Trophoblast cell (in vitro differentiated cells and primary cell): Measurements from ENCODE around the gene TANGO6.

Experiments
- DNase-seq, 2 donors: peaks; one replicate each; pipeline ENCODE4 v3.0.0-alpha.2; 2016
- H2AFZ ChIP-seq: 2 replicates; pipeline ENCODE4 v1.6.1; 2013; ENCODE audit warnings: low read length, moderate library complexity, mild to moderate bottlenecking; ENCODE audit not compliant: insufficient read depth, poor library complexity
- H2AK5ac ChIP-seq: 2 replicates; pipeline ENCODE4 v1.6.1; 2013; ENCODE audit warnings: mild to moderate bottlenecking, low read length
- H2BK120ac ChIP-seq: 2 replicates; pipeline ENCODE4 v1.6.1; 2013; ENCODE audit warnings: low read length, mild to moderate bottlenecking, moderate library complexity; ENCODE audit not compliant: insufficient read depth, poor library complexity
- H2BK12ac ChIP-seq: 2 replicates; pipeline ENCODE4 v1.6.1; 2013; ENCODE audit warnings: mild to moderate bottlenecking, low read length, moderate library complexity
- H2BK5ac ChIP-seq: 2 replicates; pipeline ENCODE4 v1.6.1; 2013; ENCODE audit warnings: low read length, low read depth, moderate library complexity, mild to moderate bottlenecking; ENCODE audit not compliant: poor library complexity
- H3K14ac ChIP-seq: 2 replicates; pipeline ENCODE4 v1.6.1; 2013; ENCODE audit warnings: mild to moderate bottlenecking, low read length
- H3K18ac ChIP-seq: 2 replicates; pipeline ENCODE4 v1.6.1; 2013; ENCODE audit warnings: mild to moderate bottlenecking, low read length
- H3K23ac ChIP-seq: 2 replicates; pipeline ENCODE4 v1.6.1; 2013; ENCODE audit warnings: low read length
- H3K27ac ChIP-seq: 2 replicates; pipeline ENCODE4 v1.5.1; 2013; ENCODE audit warnings: low read depth, mild to moderate bottlenecking, inconsistent platforms, low read length, moderate library complexity
- H3K27me3 ChIP-seq: 2 replicates; pipeline ENCODE4 v1.6.1; 2013; ENCODE audit warnings: inconsistent platforms, mild to moderate bottlenecking, low read length, moderate library complexity; ENCODE audit not compliant: insufficient read depth
- H3K36me3 ChIP-seq, 2 experiments: 1 replicate in 1 of 2; 2 replicates in 1 of 2; pipeline ENCODE4 v1.6.1; 2013; ENCODE audit warnings: low read length in 2 of 2, mild to moderate bottlenecking in 2 of 2, moderate library complexity in 1 of 2; ENCODE audit not compliant: insufficient read depth in 2 of 2, control insufficient read depth in 1 of 2
- H3K4ac ChIP-seq: 2 replicates; pipeline ENCODE4 v1.6.1; 2013; ENCODE audit warnings: low read depth, mild to moderate bottlenecking, low read length, moderate library complexity
- H3K4me1 ChIP-seq, 2 experiments: 1 replicate in 1 of 2; 2 replicates in 1 of 2; pipeline ENCODE4 v1.6.1; 2013; ENCODE audit warnings: low read length in 2 of 2, mild to moderate bottlenecking in 2 of 2, moderate library complexity in 1 of 2; ENCODE audit not compliant: insufficient read depth in 2 of 2, control insufficient read depth in 1 of 2
- H3K4me2 ChIP-seq: 2 replicates; pipeline ENCODE4 v1.6.1; 2013; ENCODE audit warnings: inconsistent platforms, mild to moderate bottlenecking, low read length, moderate library complexity
- H3K4me3 ChIP-seq: 2 replicates; pipeline ENCODE4 v1.5.1; 2013; ENCODE audit warnings: mild to moderate bottlenecking, low read depth, low read length, inconsistent platforms
- H3K79me1 ChIP-seq: one replicate; pipeline ENCODE4 v1.6.1; 2013; ENCODE audit warnings: low read length
- H3K79me2 ChIP-seq: 2 replicates; pipeline ENCODE4 v1.6.1; 2013; ENCODE audit warnings: low read length, mild to moderate bottlenecking; ENCODE audit not compliant: control insufficient read depth, insufficient read depth, poor library complexity
- H3K9ac ChIP-seq: 2 replicates; pipeline ENCODE4 v1.6.1; 2013; ENCODE audit warnings: mild to moderate bottlenecking, low read length
- H3K9me3 ChIP-seq: 2 replicates; pipeline ENCODE4 v1.6.1; 2013; ENCODE audit warnings: low read depth, mild to moderate bottlenecking, control low read depth, inconsistent platforms, low read length; ENCODE audit not compliant: insufficient read depth
- H4K12ac ChIP-seq: 2 replicates; pipeline ENCODE4 v1.6.1; 2013; ENCODE audit warnings: low read depth, mild to moderate bottlenecking, low read length, moderate library complexity
- H4K8ac ChIP-seq: 2 replicates; pipeline ENCODE4 v1.6.1; 2013; ENCODE audit warnings: low read depth, mild to moderate bottlenecking, low read length, moderate library complexity
- H4K91ac ChIP-seq: one replicate; pipeline ENCODE4 v1.6.1; 2013; ENCODE audit warnings: low read depth, mild to moderate bottlenecking, low read length, moderate library complexity
- WGBS: extraction: QIAGEN DNeasy Blood & Tissue Kit; methylation state at CpG from one replicate; pipeline ENCODE4 v1.1.7; 2013; ENCODE audit warnings: missing lambda C conversion rate; ENCODE audit not compliant: insufficient read length, insufficient coverage; ENCODE audit errors: extremely low coverage; 5-methylcytosine and 5-hydroxymethylcytosine counted together

The TANGO6 gene

GRCh38 chr16:69108064-69108904 is 265.0 kb downstream of the TANGO6 start:
- Histone ChIP-seq H3K79me2 (peaks cover 2% of the 10 kb centered on the region), H3K4me3 (no peak overlapping the region), H3K14ac (no peak overlapping the region), H2BK12ac (no peak overlapping the region), H3K4ac (no peak overlapping the region), H3K79me1 (no peaks in the 10 kb centered on the region), H2AK5ac (no peak overlapping the region), H3K36me3 (peaks cover 6 to 9% of the 10 kb centered on the region in 2 experiments), H3K9me3 (peaks cover 4% of the 10 kb centered on the region), H3K27ac (no peak overlapping the region), H3K18ac (no peak overlapping the region), H3K4me1 (peaks cover 16 to 25% of the 10 kb centered on the region in 2 experiments), H3K23ac (no peak overlapping the region), H3K27me3 (peaks cover 29% of the 10 kb centered on the region), H3K4me2 (no peak overlapping the region), H2AFZ (no peak overlapping the region), H4K12ac (no peak overlapping the region), H4K91ac (no peak overlapping the region), H4K8ac (no peak overlapping the region), H2BK5ac (no peak overlapping the region), H2BK120ac (no peak overlapping the region), H3K9ac (no peak overlapping the region)
- WGBS, result no CpG with 5 or more reads among the region's 9 CpGs
- DNase-seq, result no peak

GRCh38 chr16:69108905-69109252 is 265.5 kb downstream of the TANGO6 start:
- Histone ChIP-seq H3K36me3 (peaks cover 6 to 9% of the 10 kb centered on the region in 2 experiments), H4K91ac (no peak overlapping the region), H3K27me3 (peaks cover 29% of the 10 kb centered on the region), H2BK120ac (no peak overlapping the region), H3K79me1 (no peaks in the 10 kb centered on the region), H3K4ac (no peak overlapping the region), H3K27ac (no peak overlapping the region), H3K4me1 (peaks cover 17 to 26% of the 10 kb centered on the region in 2 experiments), H3K9me3 (peaks cover 4% of the 10 kb centered on the region), H3K4me3 (no peak overlapping the region), H2BK12ac (no peak overlapping the region), H3K79me2 (peaks cover 2% of the 10 kb centered on the region), H3K4me2 (no peak overlapping the region), H3K18ac (no peak overlapping the region), H3K23ac (no peak overlapping the region), H2AK5ac (no peak overlapping the region), H3K9ac (no peak overlapping the region), H3K14ac (no peak overlapping the region), H2AFZ (no peak overlapping the region), H2BK5ac (no peak overlapping the region), H4K12ac (no peak overlapping the region), H4K8ac (no peak overlapping the region)
- no CpG with 5 or more reads among the region's 4 CpGs for WGBS
- no peak for DNase-seq

GRCh38 chr16:69109486-69110270 is 266.3 kb downstream of the TANGO6 start:
- DNase-seq, result no peak
- peaks cover 13 to 14% of the 10 kb centered on the region in 2 experiments for H3K36me3 ChIP-seq
- WGBS, result no CpG with 5 or more reads among the region's 48 CpGs
- H3K23ac ChIP-seq, result no peak overlapping the region
- H3K79me2 ChIP-seq, result peaks cover 2% of the 10 kb centered on the region
- H3K4ac ChIP-seq, result no peak overlapping the region
- no peak overlapping the region for H3K4me2 ChIP-seq
- H2BK5ac ChIP-seq, result no peak overlapping the region
- peaks cover 29% of the 10 kb centered on the region for H3K27me3 ChIP-seq
- H3K4me1 ChIP-seq, result peaks cover 17 to 26% of the 10 kb centered on the region in 2 experiments
- H3K4me3 ChIP-seq, result no peak overlapping the region
- no peak overlapping the region for H4K91ac ChIP-seq
- H2BK12ac ChIP-seq, result no peak overlapping the region
- H4K8ac ChIP-seq, result no peak overlapping the region
- peaks cover 8% of the 10 kb centered on the region for H3K9me3 ChIP-seq
- no peak overlapping the region for H3K9ac ChIP-seq
- H2AFZ ChIP-seq, result no peak overlapping the region
- no peak overlapping the region for H3K27ac ChIP-seq
- H4K12ac ChIP-seq, result no peak overlapping the region
- H2AK5ac ChIP-seq, result no peak overlapping the region
- H3K18ac ChIP-seq, result no peak overlapping the region
- no peak overlapping the region for H2BK120ac ChIP-seq
- H3K79me1 ChIP-seq, result no peaks in the 10 kb centered on the region
- no peak overlapping the region for H3K14ac ChIP-seq

DNA sequence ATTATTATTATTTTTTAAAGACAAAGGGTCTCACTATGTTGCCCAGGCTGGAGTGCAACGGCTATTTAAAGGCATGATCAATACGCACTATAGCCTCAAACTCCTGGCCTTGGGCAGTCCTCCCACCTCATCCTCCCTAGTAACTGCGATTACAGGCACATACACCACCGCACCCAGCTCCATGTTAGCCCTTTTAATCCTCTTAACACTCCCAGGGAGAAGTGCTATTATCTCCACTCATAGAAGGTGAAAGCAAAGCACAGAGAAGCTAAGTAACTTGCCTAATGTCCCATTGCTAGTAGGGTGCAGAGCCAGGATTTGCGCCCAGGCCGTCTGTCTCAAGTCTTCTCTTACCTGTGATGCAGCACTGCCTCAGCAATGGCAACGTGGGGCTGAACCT is 267.1 kb downstream of the TANGO6 start:
- Histone ChIP-seq H3K4ac (no peak overlapping the region), H3K4me1 (peaks cover 17 to 26% of the 10 kb centered on the region in 2 experiments), H3K23ac (no peak overlapping the region), H4K12ac (no peak overlapping the region), H3K79me2 (peaks cover 2% of the 10 kb centered on the region), H4K91ac (no peak overlapping the region), H3K4me3 (no peak overlapping the region), H2BK12ac (no peak overlapping the region), H3K27ac (no peak overlapping the region), H3K4me2 (no peak overlapping the region), H2AFZ (no peak overlapping the region), H3K14ac (no peak overlapping the region), H4K8ac (no peak overlapping the region), H2BK120ac (no peak overlapping the region), H3K9ac (no peak overlapping the region), H3K36me3 (peaks cover 19 to 22% of the 10 kb centered on the region in 2 experiments), H3K9me3 (peaks cover 8% of the 10 kb centered on the region), H2BK5ac (no peak overlapping the region), H3K79me1 (no peaks in the 10 kb centered on the region), H3K27me3 (peaks cover 26% of the 10 kb centered on the region), H3K18ac (no peak overlapping the region), H2AK5ac (no peak overlapping the region)
- DNase-seq, result no peak
- WGBS, result no CpG with 5 or more reads among the region's 7 CpGs
